GM18868 (cell line): ENCODE measurements around the gene SND1.
A peak's percentile ranks its signal among the peaks of the same experiment; 100 is the strongest.

Source experiments
- ATAC-seq: cut with Tn5 transposase; IDR thresholded peaks from one replicate; pipeline ENCODE4 v1.9.1; 2021; ENCODE audit warnings: mild to moderate bottlenecking, moderate library complexity; ENCODE audit not compliant: unreplicated experiment

The SND1 gene

GRCh38 chr7:128121711-128122530 is 469.9 kb downstream of the SND1 start:
- ATAC-seq = no peak

GRCh38 chr7:128122576-128123290 is 470.7 kb downstream of the SND1 start:
- ATAC-seq = no peak

- ATAC-seq = no peak
Measured at GRCh38 chr7:128123291-128124037, 471.5 kb downstream of the SND1 start.

- no peak for ATAC-seq
Measured at GRCh38 chr7:128124786-128125185, 472.8 kb downstream of the SND1 start.

- no peak for ATAC-seq
Measured at GRCh38 chr7:128125816-128126215, 473.8 kb downstream of the SND1 start.

GRCh38 chr7:128128401-128128800 is 476.4 kb downstream of the SND1 start:
- no peak for ATAC-seq

- ATAC-seq = no peak
Measured at GRCh38 chr7:128129224-128129864, 477.4 kb downstream of the SND1 start.

GRCh38 chr7:128131115-128131514 is 479.1 kb downstream of the SND1 start:
- ATAC-seq = no peak

- ATAC-seq = no peak
Measured at GRCh38 chr7:128131731-128132130, 479.7 kb downstream of the SND1 start.

- no peak for ATAC-seq
Measured at GRCh38 chr7:128132426-128133069, 480.6 kb downstream of the SND1 start.

- peak; percentile 9 for ATAC-seq
Measured at GRCh38 chr7:128135159-128135514, 483.1 kb downstream of the SND1 start.

- ATAC-seq = peak; percentile 96
Measured at GRCh38 chr7:128135515-128136214, 483.7 kb downstream of the SND1 start.

- no peak for ATAC-seq
Measured at GRCh38 chr7:128136215-128136597, 484.2 kb downstream of the SND1 start.

GRCh38 chr7:128137181-128137580 is 485.2 kb downstream of the SND1 start:
- ATAC-seq = no peak

- ATAC-seq = no peak
Measured at GRCh38 chr7:128139406-128139805, 487.4 kb downstream of the SND1 start.

- no peak for ATAC-seq
Measured at GRCh38 chr7:128141683-128142195, 489.7 kb downstream of the SND1 start.
